ENCODE data around the gene NTSR1. TPM values are rescaled to one million over a fixed set of nuclear protein-coding genes. Genes with fewer than 3 reads are reported as not detected.

NTSR1 gene
- total and polyA plus RNA-seq, 12 donors: 0.03 to 0.14 (median 0.11) TPM; not detected in 9

DNA sequence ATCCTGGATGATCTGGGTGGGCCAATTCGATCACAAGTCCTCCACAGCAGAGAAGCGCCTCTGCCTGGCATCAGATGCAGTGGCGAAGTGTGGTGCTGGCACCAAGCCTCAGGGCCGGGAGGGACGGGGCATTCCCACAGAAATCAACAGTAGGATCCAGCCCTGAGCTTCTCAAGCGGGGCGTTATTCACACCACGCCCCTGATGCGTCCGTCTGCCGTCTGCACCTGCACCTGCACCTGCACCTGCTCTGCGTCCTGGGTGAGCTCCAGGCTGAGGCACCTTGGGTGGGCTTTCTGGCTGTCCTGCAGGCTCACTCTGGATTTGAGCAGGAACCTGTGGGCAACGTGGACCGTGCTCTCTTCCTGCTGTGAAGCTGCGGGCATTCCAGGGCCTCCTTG is 13.8 kb upstream of the NTSR1 start:
- no peak for DNase-seq
- Histone ChIP-seq H3K9me3 (replicated peaks in 1 of 3) (no peaks in the 10 kb centered on the region), H3K4me3 (no peak overlapping the region), H3K27ac (no peak overlapping the region), H3K27me3 (peaks cover 7% of the 10 kb centered on the region), H3K4me1 (replicated peaks in 1 of 2) (no peaks in the 10 kb centered on the region), H3K36me3 (replicated peaks in 1 of 2) (no peaks in the 10 kb centered on the region)
- intact Hi-C loops (cut with DNase I): no loop called here
- TF ChIP-seq POLR2A (IDR thresholded peaks at IDR 0.05): no peak
- no peak for TF ChIP-seq CTCF (IDR thresholded peaks at IDR 0.05)
- 77 to 93% (median 80%) methylated on average over 8 to 15 of the region's 15 CpGs for WGBS, 4 donors

- Histone ChIP-seq H3K27me3 (peaks cover 4% of the 10 kb centered on the region), H3K4me1 (replicated peaks in 1 of 2) (no peaks in the 10 kb centered on the region), H3K36me3 (replicated peaks in 1 of 2) (no peaks in the 10 kb centered on the region), H3K4me3 (no peak overlapping the region), H3K9me3 (replicated peaks in 1 of 3) (no peaks in the 10 kb centered on the region), H3K27ac (no peak overlapping the region)
- no peak for TF ChIP-seq CTCF (IDR thresholded peaks at IDR 0.05)
- no peak for TF ChIP-seq POLR2A (IDR thresholded peaks at IDR 0.05)
- no peak for DNase-seq
- intact Hi-C loops (cut with DNase I): no loop called here
- WGBS, 4 donors: 77 to 87% (median 84%) methylated on average over 24 to 32 of the region's 32 CpGs
Observed at GRCh38 chr20:62695448-62696414, 12.9 kb upstream of the NTSR1 start.

GRCh38 chr20:62696434-62696957 is 12.1 kb upstream of the NTSR1 start:
- no peaks in the 10 kb centered on the region for H3K36me3 ChIP-seq (replicated peaks in 1 of 2)
- intact Hi-C loops (cut with DNase I): no loop called here
- no peak overlapping the region for H3K4me3 ChIP-seq
- no peaks in the 10 kb centered on the region for H3K4me1 ChIP-seq (replicated peaks in 1 of 2)
- WGBS, 4 donors: 63 to 67% (median 66%) methylated on average over 15 to 16 of the region's 16 CpGs
- no peak overlapping the region for H3K27ac ChIP-seq
- DNase-seq: no peak
- H3K27me3 ChIP-seq: peaks cover 4% of the 10 kb centered on the region
- no peaks in the 10 kb centered on the region for H3K9me3 ChIP-seq (replicated peaks in 1 of 3)
- TF ChIP-seq CTCF (IDR thresholded peaks at IDR 0.05) (no peak), POLR2A (IDR thresholded peaks at IDR 0.05) (no peak)

DNA sequence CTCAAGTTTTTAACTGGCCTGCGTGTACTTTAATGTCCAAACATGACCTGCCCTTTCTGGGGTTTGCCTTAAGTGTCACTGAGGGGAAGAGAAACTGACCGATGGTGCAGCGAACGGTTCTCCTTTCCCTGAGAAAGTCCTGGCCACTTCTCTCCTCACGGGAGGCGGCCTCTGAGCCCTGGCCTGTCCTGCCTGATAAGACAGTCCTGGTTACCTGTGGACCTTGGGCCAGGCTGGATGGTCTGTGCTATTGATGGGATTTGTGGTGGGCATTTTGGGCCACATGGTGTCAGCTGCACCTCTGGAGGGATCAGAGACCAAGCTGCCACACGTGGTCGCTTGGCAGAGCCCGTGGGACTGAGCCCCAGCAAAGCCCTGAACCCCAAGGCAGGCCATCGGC is 11.6 kb upstream of the NTSR1 start:
- Histone ChIP-seq H3K36me3 (replicated peaks in 1 of 2) (no peaks in the 10 kb centered on the region), H3K4me1 (replicated peaks in 1 of 2) (no peaks in the 10 kb centered on the region), H3K4me3 (no peak overlapping the region), H3K27ac (no peak overlapping the region), H3K27me3 (peaks cover 4% of the 10 kb centered on the region), H3K9me3 (replicated peaks in 1 of 3) (no peaks in the 10 kb centered on the region)
- intact Hi-C loops (cut with DNase I): no loop called here
- WGBS, 4 donors: 63 to 84% (median 71%) methylated on average over 5 to 10 of the region's 10 CpGs
- DNase-seq: no peak
- TF ChIP-seq CTCF (IDR thresholded peaks at IDR 0.05) (no peak), POLR2A (IDR thresholded peaks at IDR 0.05) (no peak)
